ENCODE measurements around the gene CHMP4A. TPM values are rescaled to one million over a fixed set of nuclear protein-coding genes. Genes with fewer than 3 reads are reported as not detected.

Gene CHMP4A
- polyA plus RNA-seq, 1 donor (not counting 4 experiments of a cell fraction or from before 2014, with no cell fraction given): 54.5 TPM

GRCh38 chr14:24172871-24173281, 40.4 kb downstream of the CHMP4A start:
- Histone ChIP-seq H3K9ac (ENCODE audit: control insufficient read depth, extremely low read depth, insufficient read depth, low read length) (no peak overlapping the region), H4K20me1 (ENCODE audit: control insufficient read depth, extremely low read depth, insufficient read depth, low read length) (no peaks in the 10 kb centered on the region), H3K36me3 (ENCODE audit: control insufficient read depth in 2 of 2, extremely low read depth in 1 of 2, insufficient read depth in 2 of 2, low read length in 2 of 2) (peaks cover 10 to 32% of the 10 kb centered on the region in 2 experiments), H2AFZ (ENCODE audit: control insufficient read depth, low read length) (no peak overlapping the region), H3K4me2 (ENCODE audit: control insufficient read depth, extremely low read depth, insufficient read depth, low read depth, low read length) (no peak overlapping the region), H3K9me3 (ENCODE audit: control insufficient read depth, low read depth, low read length) (no peaks in the 10 kb centered on the region), H3K9me1 (ENCODE audit: control insufficient read depth, extremely low read depth, insufficient read depth, low read length) (no peaks in the 10 kb centered on the region), H3K27ac (ENCODE audit: control insufficient read depth, insufficient read depth, low read length) (no peak overlapping the region), H3K4me1 (ENCODE audit: control insufficient read depth, extremely low read depth, insufficient read depth, low read length) (no peaks in the 10 kb centered on the region), H3K79me2 (ENCODE audit: control insufficient read depth, insufficient read depth, low read length) (no peaks in the 10 kb centered on the region), H3K4me3 (ENCODE audit: control insufficient read depth in 2 of 3, extremely low read depth in 1 of 3, insufficient read depth in 2 of 3, low read depth in 1 of 3, low read length in 3 of 3) (no peak overlapping the region), H3K27me3 (ENCODE audit: control insufficient read depth, extremely low read depth, insufficient read depth, low read length) (no peaks in the 10 kb centered on the region)
- dilution Hi-C loops (cut with MboI; ENCODE audit: extremely low pct_ligation_motif_present, low sequenced_read_pairs): no loop called here
- DNase-seq (ENCODE audit: low read depth, low spot score): no peak
- no peak for FAIRE-seq
- TF ChIP-seq EZH2 (IDR thresholded peaks at IDR 0.05; ENCODE audit: low read length): no peak
- TF ChIP-seq, protein P1, sequence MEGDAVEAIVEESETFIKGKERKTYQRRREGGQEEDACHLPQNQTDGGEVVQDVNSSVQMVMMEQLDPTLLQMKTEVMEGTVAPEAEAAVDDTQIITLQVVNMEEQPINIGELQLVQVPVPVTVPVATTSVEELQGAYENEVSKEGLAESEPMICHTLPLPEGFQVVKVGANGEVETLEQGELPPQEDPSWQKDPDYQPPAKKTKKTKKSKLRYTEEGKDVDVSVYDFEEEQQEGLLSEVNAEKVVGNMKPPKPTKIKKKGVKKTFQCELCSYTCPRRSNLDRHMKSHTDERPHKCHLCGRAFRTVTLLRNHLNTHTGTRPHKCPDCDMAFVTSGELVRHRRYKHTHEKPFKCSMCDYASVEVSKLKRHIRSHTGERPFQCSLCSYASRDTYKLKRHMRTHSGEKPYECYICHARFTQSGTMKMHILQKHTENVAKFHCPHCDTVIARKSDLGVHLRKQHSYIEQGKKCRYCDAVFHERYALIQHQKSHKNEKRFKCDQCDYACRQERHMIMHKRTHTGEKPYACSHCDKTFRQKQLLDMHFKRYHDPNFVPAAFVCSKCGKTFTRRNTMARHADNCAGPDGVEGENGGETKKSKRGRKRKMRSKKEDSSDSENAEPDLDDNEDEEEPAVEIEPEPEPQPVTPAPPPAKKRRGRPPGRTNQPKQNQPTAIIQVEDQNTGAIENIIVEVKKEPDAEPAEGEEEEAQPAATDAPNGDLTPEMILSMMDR (optimal IDR thresholded peaks at IDR 0.05 in 1 of 3, IDR thresholded peaks at IDR 0.05 in 1 of 3, conservative IDR thresholded peaks at IDR 0.05 in 1 of 3; ENCODE audit: extremely low read depth in 1 of 3, insufficient read depth in 2 of 3, low read length in 3 of 3): no peak

DNA sequence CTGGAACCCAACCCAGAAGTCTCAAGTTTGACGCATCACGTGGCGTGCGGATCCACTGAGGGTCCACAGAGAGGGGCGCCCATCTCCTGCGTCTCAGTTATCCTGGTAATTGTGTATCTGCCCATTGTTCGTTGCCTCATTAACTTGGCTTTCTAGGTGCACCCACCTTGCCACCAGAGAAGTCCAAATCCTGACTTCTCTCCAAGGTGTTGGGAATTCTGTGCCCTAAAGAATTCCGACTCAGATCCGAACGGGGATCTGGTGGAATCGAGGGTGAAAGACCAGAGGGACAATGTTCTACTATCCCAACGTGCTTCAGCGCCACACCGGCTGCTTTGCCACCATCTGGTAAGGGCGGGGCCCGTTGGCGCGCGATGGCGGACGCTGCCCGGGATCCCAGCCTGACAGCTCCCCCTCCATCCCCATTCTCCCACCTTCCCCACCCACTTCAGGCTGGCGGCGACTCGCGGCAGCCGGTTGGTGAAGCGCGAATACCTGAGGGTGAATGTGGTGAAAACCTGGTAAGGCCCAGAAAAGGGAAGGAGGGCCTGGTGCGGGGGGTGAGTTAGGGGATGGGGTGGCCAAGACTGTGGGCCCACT, 40.9 kb downstream of the CHMP4A start:
- no peaks in the 10 kb centered on the region for H3K79me2 ChIP-seq (ENCODE audit: control insufficient read depth, insufficient read depth, low read length)
- no peak overlapping the region for H3K4me3 ChIP-seq (ENCODE audit: control insufficient read depth in 2 of 3, extremely low read depth in 1 of 3, insufficient read depth in 2 of 3, low read depth in 1 of 3, low read length in 3 of 3)
- no peak for FAIRE-seq
- H3K27me3 ChIP-seq (ENCODE audit: control insufficient read depth, extremely low read depth, insufficient read depth, low read length): no peaks in the 10 kb centered on the region
- no peak overlapping the region for H3K4me2 ChIP-seq (ENCODE audit: control insufficient read depth, extremely low read depth, insufficient read depth, low read depth, low read length)
- no peak overlapping the region for H2AFZ ChIP-seq (ENCODE audit: control insufficient read depth, low read length)
- peaks cover 9 to 34% of the 10 kb centered on the region in 2 experiments for H3K36me3 ChIP-seq (ENCODE audit: control insufficient read depth in 2 of 2, extremely low read depth in 1 of 2, insufficient read depth in 2 of 2, low read length in 2 of 2)
- TF ChIP-seq, protein P1 (optimal IDR thresholded peaks at IDR 0.05 in 1 of 3, IDR thresholded peaks at IDR 0.05 in 1 of 3, conservative IDR thresholded peaks at IDR 0.05 in 1 of 3; ENCODE audit: extremely low read depth in 1 of 3, insufficient read depth in 2 of 3, low read length in 3 of 3): no peak
- no peak for TF ChIP-seq EZH2 (IDR thresholded peaks at IDR 0.05; ENCODE audit: low read length)
- H3K9me1 ChIP-seq (ENCODE audit: control insufficient read depth, extremely low read depth, insufficient read depth, low read length): no peaks in the 10 kb centered on the region
- no peaks in the 10 kb centered on the region for H4K20me1 ChIP-seq (ENCODE audit: control insufficient read depth, extremely low read depth, insufficient read depth, low read length)
- H3K4me1 ChIP-seq (ENCODE audit: control insufficient read depth, extremely low read depth, insufficient read depth, low read length): no peaks in the 10 kb centered on the region
- no peaks in the 10 kb centered on the region for H3K9me3 ChIP-seq (ENCODE audit: control insufficient read depth, low read depth, low read length)
- DNase-seq (ENCODE audit: low read depth, low spot score): no peak
- no peak overlapping the region for H3K27ac ChIP-seq (ENCODE audit: control insufficient read depth, insufficient read depth, low read length)
- no peak overlapping the region for H3K9ac ChIP-seq (ENCODE audit: control insufficient read depth, extremely low read depth, insufficient read depth, low read length)
- dilution Hi-C loops (cut with MboI; ENCODE audit: extremely low pct_ligation_motif_present, low sequenced_read_pairs): no loop called here

Measured in keratinocyte (primary cell).